GM12878 (cell line): ENCODE results near the gene DDX5. TPM values are rescaled to one million over a fixed set of nuclear protein-coding genes. Genes with fewer than 3 reads are reported as not detected.

Experiments
- CHD1 ChIP-seq: IDR thresholded peaks from 2 replicates; pipeline ENCODE4 v1.6.1; 2012; ENCODE audit warnings: low read depth, low read length, improper control_type of control experiment
- CHD4 ChIP-seq: fragments of 200-600 bp; sonication (generic); IDR thresholded peaks from 2 replicates; pipeline ENCODE4 v1.6.1; 2016; ENCODE audit warnings: mild to moderate bottlenecking
- EZH2 ChIP-seq: IDR thresholded peaks from 2 replicates; pipeline ENCODE4 v1.6.1; 2012; ENCODE audit warnings: low read depth, mild to moderate bottlenecking, control low read depth, inconsistent platforms, low read length, borderline replicate concordance; ENCODE audit not compliant: control insufficient read depth
- HCFC1 ChIP-seq: fragments of 150-350 bp; IDR thresholded peaks from 2 replicates; pipeline ENCODE4 v1.6.1; 2014; ENCODE audit warnings: low read length
- HDAC6 ChIP-seq: fragments of 200-600 bp; sonication (generic); IDR thresholded peaks from one replicate; pipeline ENCODE4 v1.8.0; 2017; ENCODE audit warnings: antibody characterized with exemption; ENCODE audit not compliant: unreplicated experiment
- KDM1A ChIP-seq: fragments of 200-600 bp; sonication (generic); IDR thresholded peaks from 2 replicates; pipeline ENCODE4 v1.6.1; 2016; ENCODE audit warnings: borderline replicate concordance
- KLF5 ChIP-seq: fragments of 450-650 bp; IDR thresholded peaks from 2 replicates; pipeline ENCODE4 v1.6.1; 2014; ENCODE audit warnings: mild to moderate bottlenecking; ENCODE audit not compliant: partially characterized antibody
- RAD21 ChIP-seq: IDR thresholded peaks from 2 replicates; pipeline ENCODE4 v1.6.1; 2011; ENCODE audit warnings: mild to moderate bottlenecking, low read depth, low read length, moderate library complexity; ENCODE audit not compliant: insufficient read depth
- SRF ChIP-seq, 2 experiments: IDR thresholded peaks; 2 replicates each; pipeline ENCODE4 v1.6.1; 2011; ENCODE audit warnings: low read depth in 2 of 2, low read length in 2 of 2, mild to moderate bottlenecking in 1 of 2, moderate library complexity in 1 of 2
- TCF7 ChIP-seq: IDR thresholded peaks from 2 replicates; pipeline ENCODE4 v1.6.1; 2014; ENCODE audit warnings: antibody characterized with exemption, borderline replicate concordance
- WRNIP1 ChIP-seq: IDR thresholded peaks from 2 replicates; pipeline ENCODE4 v1.6.1; 2011; ENCODE audit warnings: low read depth, low read length, improper control_type of control experiment, borderline replicate concordance
- ZNF384 ChIP-seq: IDR thresholded peaks from 2 replicates; pipeline ENCODE4 v1.6.1; 2012; ENCODE audit warnings: low read depth, mild to moderate bottlenecking, low read length, improper control_type of control experiment, borderline replicate concordance
- polyA plus RNA-seq, 11 experiments: library from polyadenylated mRNA; depleted of rRNA in 4 of 11; unstranded in 6 of 11; stranded (reverse) in 5 of 11; fragments of >200 nt; fragmentation: Nextera tagmentation in 4 of 11; fragmentation: Illumina TruSeq in 1 of 11; extraction: Ambion mirVana in 4 of 11; extraction: Trizol in 1 of 11; gene quantifications; 1 replicate in 1 of 11; 2 replicates in 10 of 11; pipeline versions ENCODE4 v1.2.1 to v1.2.3, GENCODE V29; 2011 to 2016; ENCODE audit warnings: inconsistent platforms in 2 of 11, missing spikeins in 2 of 11, low read depth in 1 of 11
- total RNA-seq, 4 experiments: library from RNA; depleted of rRNA in 3 of 4; stranded (reverse); fragments of >200 nt in 3 of 4; fragmentation: Illumina TruSeq in 1 of 4; extraction: Trizol in 1 of 4; gene quantifications; 2 replicates each; pipeline versions ENCODE4 v1.2.1 to v1.2.3, GENCODE V29; 2013 to 2021
- TF ChIP-seq, protein P1 (sequence below): IDR thresholded peaks from 2 replicates; pipeline ENCODE4 v1.6.1; 2012; ENCODE audit warnings: improper control_type of control experiment, low read depth, low read length; ENCODE audit not compliant: insufficient replicate concordance
- TF ChIP-seq, protein P2 (sequence below): fragments of 450-650 bp; IDR thresholded peaks from 2 replicates; pipeline ENCODE4 v1.6.1; 2017; ENCODE audit warnings: borderline replicate concordance
- TF ChIP-seq, protein P3 (sequence below): fragments of 450-650 bp; conservative IDR thresholded peaks from 2 replicates; pipeline ENCODE4 v1.6.1; 2017; ENCODE audit warnings: mild to moderate bottlenecking, moderate library complexity
- TF ChIP-seq, protein P4 (sequence below): IDR thresholded peaks from 2 replicates; pipeline ENCODE4 v1.6.1; 2011; ENCODE audit warnings: mild to moderate bottlenecking, low read depth, low read length, moderate library complexity; ENCODE audit not compliant: insufficient replicate concordance
- TF ChIP-seq, protein P5 (sequence below): fragments of 450-650 bp; IDR thresholded peaks from 2 replicates; pipeline ENCODE4 v1.6.1; 2016; ENCODE audit warnings: mild to moderate bottlenecking

Gene DDX5
- total and polyA plus RNA-seq, 10 of the 15 experiments (the other 5 are each of a cell fraction or from before 2014, with no cell fraction given) = 257 to 1,423 (median 719) TPM

DNA sequence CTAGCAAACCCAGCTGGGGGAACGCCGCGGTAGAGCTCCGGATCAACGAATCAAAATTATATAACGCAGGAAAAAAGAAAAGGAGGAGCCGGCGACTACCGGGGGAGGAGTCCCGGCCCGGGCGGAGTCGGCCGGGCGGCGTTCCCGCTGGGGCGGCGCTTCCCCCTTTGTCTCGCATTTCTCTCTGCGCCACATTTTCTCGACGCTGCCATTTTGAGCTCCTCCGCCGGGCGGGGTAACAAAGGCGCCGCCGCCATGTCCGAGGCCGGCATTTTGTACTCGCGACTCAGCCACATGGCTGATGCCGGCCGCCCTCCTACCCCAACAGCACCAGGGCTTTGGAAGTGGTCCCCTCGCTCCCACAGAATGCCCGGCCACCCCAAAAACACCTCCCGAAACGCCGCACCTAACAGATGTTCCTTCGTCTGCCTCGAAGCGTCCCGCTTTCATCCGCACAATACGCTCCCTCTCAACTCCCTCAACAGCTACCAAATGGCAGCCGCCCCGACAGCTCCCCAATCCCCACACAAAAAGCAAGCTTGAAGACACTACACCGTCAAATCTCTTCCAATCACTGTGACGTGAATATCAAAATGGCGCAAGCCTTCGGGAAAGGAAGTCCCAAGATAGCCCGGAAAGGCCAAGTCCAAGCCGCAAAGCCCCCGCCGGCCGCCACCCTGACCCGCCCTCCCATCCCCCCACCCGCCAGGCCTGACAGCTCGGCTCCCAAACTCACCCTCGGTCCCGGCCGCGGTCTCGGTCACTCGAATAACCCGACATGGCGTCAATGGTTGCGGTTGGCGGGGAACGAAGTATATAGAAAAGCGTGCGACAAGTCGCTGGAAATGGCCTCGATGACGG, 519 bp downstream of the DDX5 start (continued):
- TF ChIP-seq, protein P1, sequence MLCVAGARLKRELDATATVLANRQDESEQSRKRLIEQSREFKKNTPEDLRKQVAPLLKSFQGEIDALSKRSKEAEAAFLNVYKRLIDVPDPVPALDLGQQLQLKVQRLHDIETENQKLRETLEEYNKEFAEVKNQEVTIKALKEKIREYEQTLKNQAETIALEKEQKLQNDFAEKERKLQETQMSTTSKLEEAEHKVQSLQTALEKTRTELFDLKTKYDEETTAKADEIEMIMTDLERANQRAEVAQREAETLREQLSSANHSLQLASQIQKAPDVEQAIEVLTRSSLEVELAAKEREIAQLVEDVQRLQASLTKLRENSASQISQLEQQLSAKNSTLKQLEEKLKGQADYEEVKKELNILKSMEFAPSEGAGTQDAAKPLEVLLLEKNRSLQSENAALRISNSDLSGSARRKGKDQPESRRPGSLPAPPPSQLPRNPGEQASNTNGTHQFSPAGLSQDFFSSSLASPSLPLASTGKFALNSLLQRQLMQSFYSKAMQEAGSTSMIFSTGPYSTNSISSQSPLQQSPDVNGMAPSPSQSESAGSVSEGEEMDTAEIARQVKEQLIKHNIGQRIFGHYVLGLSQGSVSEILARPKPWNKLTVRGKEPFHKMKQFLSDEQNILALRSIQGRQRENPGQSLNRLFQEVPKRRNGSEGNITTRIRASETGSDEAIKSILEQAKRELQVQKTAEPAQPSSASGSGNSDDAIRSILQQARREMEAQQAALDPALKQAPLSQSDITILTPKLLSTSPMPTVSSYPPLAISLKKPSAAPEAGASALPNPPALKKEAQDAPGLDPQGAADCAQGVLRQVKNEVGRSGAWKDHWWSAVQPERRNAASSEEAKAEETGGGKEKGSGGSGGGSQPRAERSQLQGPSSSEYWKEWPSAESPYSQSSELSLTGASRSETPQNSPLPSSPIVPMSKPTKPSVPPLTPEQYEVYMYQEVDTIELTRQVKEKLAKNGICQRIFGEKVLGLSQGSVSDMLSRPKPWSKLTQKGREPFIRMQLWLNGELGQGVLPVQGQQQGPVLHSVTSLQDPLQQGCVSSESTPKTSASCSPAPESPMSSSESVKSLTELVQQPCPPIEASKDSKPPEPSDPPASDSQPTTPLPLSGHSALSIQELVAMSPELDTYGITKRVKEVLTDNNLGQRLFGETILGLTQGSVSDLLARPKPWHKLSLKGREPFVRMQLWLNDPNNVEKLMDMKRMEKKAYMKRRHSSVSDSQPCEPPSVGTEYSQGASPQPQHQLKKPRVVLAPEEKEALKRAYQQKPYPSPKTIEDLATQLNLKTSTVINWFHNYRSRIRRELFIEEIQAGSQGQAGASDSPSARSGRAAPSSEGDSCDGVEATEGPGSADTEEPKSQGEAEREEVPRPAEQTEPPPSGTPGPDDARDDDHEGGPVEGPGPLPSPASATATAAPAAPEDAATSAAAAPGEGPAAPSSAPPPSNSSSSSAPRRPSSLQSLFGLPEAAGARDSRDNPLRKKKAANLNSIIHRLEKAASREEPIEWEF = no peak
- TF ChIP-seq CHD4 (no peak), HDAC6 (peak; percentile 35), RAD21 (no peak), SRF (IDR thresholded peaks at IDR 0.05; ENCODE audit: low read depth in 2 of 2, low read length in 2 of 2) (peak in 1 of 2 experiments; percentile 30; a peak in 1 of 4 replicates), CHD1 (peak; percentile 91), WRNIP1 (peak; percentile 64; the same call in 1 of the 2 replicates), HCFC1 (no peak), KDM1A (no peak), KLF5 (no peak), EZH2 (no peak), TCF7 (no peak), ZNF384 (no peak)
- TF ChIP-seq, protein P2, sequence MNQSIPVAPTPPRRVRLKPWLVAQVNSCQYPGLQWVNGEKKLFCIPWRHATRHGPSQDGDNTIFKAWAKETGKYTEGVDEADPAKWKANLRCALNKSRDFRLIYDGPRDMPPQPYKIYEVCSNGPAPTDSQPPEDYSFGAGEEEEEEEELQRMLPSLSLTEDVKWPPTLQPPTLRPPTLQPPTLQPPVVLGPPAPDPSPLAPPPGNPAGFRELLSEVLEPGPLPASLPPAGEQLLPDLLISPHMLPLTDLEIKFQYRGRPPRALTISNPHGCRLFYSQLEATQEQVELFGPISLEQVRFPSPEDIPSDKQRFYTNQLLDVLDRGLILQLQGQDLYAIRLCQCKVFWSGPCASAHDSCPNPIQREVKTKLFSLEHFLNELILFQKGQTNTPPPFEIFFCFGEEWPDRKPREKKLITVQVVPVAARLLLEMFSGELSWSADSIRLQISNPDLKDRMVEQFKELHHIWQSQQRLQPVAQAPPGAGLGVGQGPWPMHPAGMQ = no peak
- TF ChIP-seq, protein P3, sequence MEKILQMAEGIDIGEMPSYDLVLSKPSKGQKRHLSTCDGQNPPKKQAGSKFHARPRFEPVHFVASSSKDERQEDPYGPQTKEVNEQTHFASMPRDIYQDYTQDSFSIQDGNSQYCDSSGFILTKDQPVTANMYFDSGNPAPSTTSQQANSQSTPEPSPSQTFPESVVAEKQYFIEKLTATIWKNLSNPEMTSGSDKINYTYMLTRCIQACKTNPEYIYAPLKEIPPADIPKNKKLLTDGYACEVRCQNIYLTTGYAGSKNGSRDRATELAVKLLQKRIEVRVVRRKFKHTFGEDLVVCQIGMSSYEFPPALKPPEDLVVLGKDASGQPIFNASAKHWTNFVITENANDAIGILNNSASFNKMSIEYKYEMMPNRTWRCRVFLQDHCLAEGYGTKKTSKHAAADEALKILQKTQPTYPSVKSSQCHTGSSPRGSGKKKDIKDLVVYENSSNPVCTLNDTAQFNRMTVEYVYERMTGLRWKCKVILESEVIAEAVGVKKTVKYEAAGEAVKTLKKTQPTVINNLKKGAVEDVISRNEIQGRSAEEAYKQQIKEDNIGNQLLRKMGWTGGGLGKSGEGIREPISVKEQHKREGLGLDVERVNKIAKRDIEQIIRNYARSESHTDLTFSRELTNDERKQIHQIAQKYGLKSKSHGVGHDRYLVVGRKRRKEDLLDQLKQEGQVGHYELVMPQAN = peak; percentile 20
- TF ChIP-seq, protein P4, sequence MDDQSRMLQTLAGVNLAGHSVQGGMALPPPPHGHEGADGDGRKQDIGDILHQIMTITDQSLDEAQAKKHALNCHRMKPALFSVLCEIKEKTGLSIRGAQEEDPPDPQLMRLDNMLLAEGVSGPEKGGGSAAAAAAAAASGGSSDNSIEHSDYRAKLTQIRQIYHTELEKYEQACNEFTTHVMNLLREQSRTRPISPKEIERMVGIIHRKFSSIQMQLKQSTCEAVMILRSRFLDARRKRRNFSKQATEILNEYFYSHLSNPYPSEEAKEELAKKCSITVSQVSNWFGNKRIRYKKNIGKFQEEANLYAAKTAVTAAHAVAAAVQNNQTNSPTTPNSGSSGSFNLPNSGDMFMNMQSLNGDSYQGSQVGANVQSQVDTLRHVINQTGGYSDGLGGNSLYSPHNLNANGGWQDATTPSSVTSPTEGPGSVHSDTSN = peak; percentile 17
- TF ChIP-seq, protein P5, sequence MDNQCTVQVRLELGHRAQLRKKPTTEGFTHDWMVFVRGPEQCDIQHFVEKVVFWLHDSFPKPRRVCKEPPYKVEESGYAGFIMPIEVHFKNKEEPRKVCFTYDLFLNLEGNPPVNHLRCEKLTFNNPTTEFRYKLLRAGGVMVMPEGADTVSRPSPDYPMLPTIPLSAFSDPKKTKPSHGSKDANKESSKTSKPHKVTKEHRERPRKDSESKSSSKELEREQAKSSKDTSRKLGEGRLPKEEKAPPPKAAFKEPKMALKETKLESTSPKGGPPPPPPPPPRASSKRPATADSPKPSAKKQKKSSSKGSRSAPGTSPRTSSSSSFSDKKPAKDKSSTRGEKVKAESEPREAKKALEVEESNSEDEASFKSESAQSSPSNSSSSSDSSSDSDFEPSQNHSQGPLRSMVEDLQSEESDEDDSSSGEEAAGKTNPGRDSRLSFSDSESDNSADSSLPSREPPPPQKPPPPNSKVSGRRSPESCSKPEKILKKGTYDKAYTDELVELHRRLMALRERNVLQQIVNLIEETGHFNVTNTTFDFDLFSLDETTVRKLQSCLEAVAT = peak; percentile 96; the same call in 1 of the 2 replicates
